GM12878 (cell line): ENCODE data around the gene TBC1D1. TPM values are rescaled to one million over a fixed set of nuclear protein-coding genes. Genes with fewer than 3 reads are reported as not detected.

ENCODE experiments used
- ATAC-seq: fragments of 200-7000 bp; cut with Tn5 transposase; 3 replicates; pipeline ENCODE4 v1.9.1; 2020; ENCODE audit warnings: mild to moderate bottlenecking, moderate library complexity
- BruUV-seq: library from RNA; stranded (reverse); fragments of 400-500 nt; replicated peaks from 2 replicates; lab custom pipeline; 2021; lab: Mats Ljungman, UMichigan
- CTCF ChIA-PET: fragments of 300-600 bp; sonication (Branson Sonifier 250); formaldehyde crosslinking; extraction: SDS; loops from one replicate; lab custom pipeline; 2021; ENCODE audit warnings: inconsistent platforms; lab: Yijun Ruan, JAX
- POLR2A ChIA-PET: fragments of 350-600 bp; formaldehyde crosslinking; extraction: SDS; loops from one replicate; lab custom pipeline; 2021; ENCODE audit warnings: inconsistent platforms; lab: Charles Lee
- RAD21 ChIA-PET: fragments of 300-600 bp; sonication (Branson Sonifier 250); formaldehyde crosslinking; loops from one replicate; lab custom pipeline; 2023; ENCODE audit warnings: antibody characterized with exemption; ENCODE audit not compliant: unreplicated experiment; lab: Charles Lee
- SMC1A ChIA-PET: fragments of 300-600 bp; sonication (Branson Sonifier 250); formaldehyde crosslinking; loops from one replicate; lab custom pipeline; 2023; ENCODE audit not compliant: unreplicated experiment, uncharacterized antibody; lab: Charles Lee
- DNase-seq: peaks from one replicate; pipeline ENCODE4 v3.0.0-alpha.2; 2011; ENCODE audit warnings: low read depth, low spot score
- FAIRE-seq: peaks from 3 replicates; lab custom pipeline; 2011; peaks lifted over from hg19 to GRCh38; lab: Jason Lieb, UNC
- H2AFZ ChIP-seq: 2 replicates; pipeline ENCODE4 v1.6.0; 2011; ENCODE audit warnings: low read depth, low read length, control low read depth; ENCODE audit not compliant: control insufficient read depth
- H3K27ac ChIP-seq: 2 replicates; pipeline ENCODE4 v1.5.1; 2011; ENCODE audit warnings: control low read depth; ENCODE audit not compliant: control insufficient read depth, insufficient read depth
- H3K27me3 ChIP-seq, 2 experiments: replicated peaks in 1 of 2; 2 replicates each; pipeline versions ENCODE4 v1.6.0 to v1.6.1; 2011; ENCODE audit warnings: low read length in 1 of 2; ENCODE audit not compliant: control insufficient read depth in 2 of 2, insufficient read depth in 2 of 2
- H3K36me3 ChIP-seq, 2 experiments: 2 replicates each; pipeline ENCODE4 v1.5.1; 2011; ENCODE audit warnings: low read length in 1 of 2; ENCODE audit not compliant: control insufficient read depth in 2 of 2, insufficient read depth in 2 of 2
- H3K4me1 ChIP-seq: 2 replicates; pipeline ENCODE4 v1.6.1; 2011; ENCODE audit warnings: mild to moderate bottlenecking, low read length, moderate library complexity, mixed read lengths; ENCODE audit not compliant: control insufficient read depth, insufficient read depth
- H3K4me2 ChIP-seq: 2 replicates; pipeline ENCODE4 v1.6.0; 2011; ENCODE audit warnings: control low read depth; ENCODE audit not compliant: control insufficient read depth, insufficient read depth
- H3K4me3 ChIP-seq: fragments of 200-600 bp; sonication (generic); 2 replicates; pipeline ENCODE4 v1.5.1; 2016
- H3K79me2 ChIP-seq: 2 replicates; pipeline ENCODE4 v1.6.0; 2011; ENCODE audit warnings: low read length; ENCODE audit not compliant: control insufficient read depth, insufficient read depth
- H3K9ac ChIP-seq: 2 replicates; pipeline ENCODE4 v1.8.0; 2011; ENCODE audit warnings: low read length, control low read depth, mixed read lengths; ENCODE audit not compliant: control insufficient read depth, insufficient read depth
- H3K9me3 ChIP-seq: replicated peaks from 3 replicates; pipeline ENCODE4 v1.5.1; 2011; ENCODE audit warnings: mild to moderate bottlenecking, low read length; ENCODE audit not compliant: control insufficient read depth, insufficient read depth
- H4K20me1 ChIP-seq: 2 replicates; pipeline ENCODE4 v1.6.0; 2011; ENCODE audit not compliant: control insufficient read depth, insufficient read depth
- ATF7 ChIP-seq: fragments of 450-650 bp; IDR thresholded peaks from 2 replicates; pipeline ENCODE4 v1.6.1; 2016; ENCODE audit warnings: low read depth, mild to moderate bottlenecking
- CEBPB ChIP-seq, 2 experiments: fragments of 150-350 bp in 1 of 2; IDR thresholded peaks; 2 replicates each; pipeline ENCODE4 v1.6.1; 2012 to 2014; ENCODE audit warnings: low read depth in 2 of 2, low read length in 2 of 2, borderline replicate concordance in 1 of 2, inconsistent platforms in 1 of 2
- CREB1 ChIP-seq: IDR thresholded peaks from 2 replicates; pipeline ENCODE4 v1.6.1; 2012; ENCODE audit warnings: low read depth, mild to moderate bottlenecking, inconsistent platforms
- ESRRA ChIP-seq: IDR thresholded peaks from 2 replicates; pipeline ENCODE4 v1.6.1; 2012; ENCODE audit warnings: mild to moderate bottlenecking, low read length, improper control_type of control experiment
- ETV6 ChIP-seq, 2 experiments: fragments of 450-650 bp in 1 of 2; IDR thresholded peaks in 1 of 2; conservative IDR thresholded peaks in 1 of 2; 2 replicates each; pipeline ENCODE4 v1.6.1; 2014; ENCODE audit warnings: antibody characterized with exemption in 1 of 2, borderline replicate concordance in 1 of 2, low read depth in 1 of 2, mild to moderate bottlenecking in 1 of 2, moderate library complexity in 1 of 2
- HCFC1 ChIP-seq: fragments of 150-350 bp; IDR thresholded peaks from 2 replicates; pipeline ENCODE4 v1.6.1; 2014; ENCODE audit warnings: low read length
- HDGF ChIP-seq: fragments of 450-650 bp; IDR thresholded peaks from 2 replicates; pipeline ENCODE4 v1.6.1; 2016; ENCODE audit warnings: antibody characterized with exemption
- KLF5 ChIP-seq: fragments of 450-650 bp; IDR thresholded peaks from 2 replicates; pipeline ENCODE4 v1.6.1; 2014; ENCODE audit warnings: mild to moderate bottlenecking; ENCODE audit not compliant: partially characterized antibody
- PML ChIP-seq: IDR thresholded peaks from 2 replicates; pipeline ENCODE4 v1.6.1; 2012; ENCODE audit warnings: low read length, inconsistent platforms
- POU2F2 ChIP-seq: IDR thresholded peaks from 3 replicates; pipeline ENCODE4 v1.6.1; 2011; ENCODE audit warnings: low read depth, mild to moderate bottlenecking, low read length, borderline replicate concordance
- SIN3A ChIP-seq: IDR thresholded peaks from 2 replicates; pipeline ENCODE4 v1.6.1; 2012; ENCODE audit warnings: low read depth, low read length, improper control_type of control experiment
- SP1 ChIP-seq: IDR thresholded peaks from one replicate; pipeline ENCODE4 v1.6.1; 2011; ENCODE audit warnings: low read depth, low read length
- ZNF207 ChIP-seq: fragments of 450-650 bp; IDR thresholded peaks from 2 replicates; pipeline ENCODE4 v1.6.1; 2014; ENCODE audit warnings: antibody characterized with exemption, mild to moderate bottlenecking, borderline replicate concordance
- WGBS: methylation state at CpG from one replicate; pipeline ENCODE4 v1.1.6; 2016; ENCODE audit warnings: low lambda C conversion rate; ENCODE audit not compliant: insufficient replicate concordance, insufficient coverage; ENCODE audit errors: missing lambda C conversion rate; 5-methylcytosine and 5-hydroxymethylcytosine counted together
- in situ Hi-C: fragments of 300-500 bp; cut with MboI; formaldehyde crosslinking; loops from 9 replicates; pipeline ENCODE4 v1.14.3; 2018; ENCODE audit warnings: mixed read lengths
- intact Hi-C: fragments of 100-400 bp; cut with micrococcal nuclease; formaldehyde crosslinking; loops from one replicate; pipeline ENCODE4 v1.14.2; 2022; ENCODE audit not compliant: unreplicated experiment
- polyA plus RNA-seq, 11 experiments: library from polyadenylated mRNA; depleted of rRNA in 4 of 11; unstranded in 6 of 11; stranded (reverse) in 5 of 11; fragments of >200 nt; fragmentation: Nextera tagmentation in 4 of 11; fragmentation: Illumina TruSeq in 1 of 11; extraction: Ambion mirVana in 4 of 11; extraction: Trizol in 1 of 11; gene quantifications; 1 replicate in 1 of 11; 2 replicates in 10 of 11; pipeline versions ENCODE4 v1.2.1 to v1.2.3, GENCODE V29; 2011 to 2016; ENCODE audit warnings: inconsistent platforms in 2 of 11, missing spikeins in 2 of 11, low read depth in 1 of 11
- total RNA-seq, 4 experiments: library from RNA; depleted of rRNA in 3 of 4; stranded (reverse); fragments of >200 nt in 3 of 4; fragmentation: Illumina TruSeq in 1 of 4; extraction: Trizol in 1 of 4; gene quantifications; 2 replicates each; pipeline versions ENCODE4 v1.2.1 to v1.2.3, GENCODE V29; 2013 to 2021
- TF ChIP-seq, protein P1 (sequence below): fragments of 450-650 bp; IDR thresholded peaks from 2 replicates; pipeline ENCODE4 v1.6.1; 2017; ENCODE audit warnings: mild to moderate bottlenecking
- TF ChIP-seq, protein P2 (sequence below): IDR thresholded peaks from 2 replicates; pipeline ENCODE4 v1.6.1; 2012; ENCODE audit warnings: improper control_type of control experiment, low read depth, low read length; ENCODE audit not compliant: insufficient replicate concordance

Gene TBC1D1
- total and polyA plus RNA-seq, 10 of the 15 experiments (the other 5 are each of a cell fraction or from before 2014, with no cell fraction given), result 5.3 to 102 (median 57.8) TPM

DNA sequence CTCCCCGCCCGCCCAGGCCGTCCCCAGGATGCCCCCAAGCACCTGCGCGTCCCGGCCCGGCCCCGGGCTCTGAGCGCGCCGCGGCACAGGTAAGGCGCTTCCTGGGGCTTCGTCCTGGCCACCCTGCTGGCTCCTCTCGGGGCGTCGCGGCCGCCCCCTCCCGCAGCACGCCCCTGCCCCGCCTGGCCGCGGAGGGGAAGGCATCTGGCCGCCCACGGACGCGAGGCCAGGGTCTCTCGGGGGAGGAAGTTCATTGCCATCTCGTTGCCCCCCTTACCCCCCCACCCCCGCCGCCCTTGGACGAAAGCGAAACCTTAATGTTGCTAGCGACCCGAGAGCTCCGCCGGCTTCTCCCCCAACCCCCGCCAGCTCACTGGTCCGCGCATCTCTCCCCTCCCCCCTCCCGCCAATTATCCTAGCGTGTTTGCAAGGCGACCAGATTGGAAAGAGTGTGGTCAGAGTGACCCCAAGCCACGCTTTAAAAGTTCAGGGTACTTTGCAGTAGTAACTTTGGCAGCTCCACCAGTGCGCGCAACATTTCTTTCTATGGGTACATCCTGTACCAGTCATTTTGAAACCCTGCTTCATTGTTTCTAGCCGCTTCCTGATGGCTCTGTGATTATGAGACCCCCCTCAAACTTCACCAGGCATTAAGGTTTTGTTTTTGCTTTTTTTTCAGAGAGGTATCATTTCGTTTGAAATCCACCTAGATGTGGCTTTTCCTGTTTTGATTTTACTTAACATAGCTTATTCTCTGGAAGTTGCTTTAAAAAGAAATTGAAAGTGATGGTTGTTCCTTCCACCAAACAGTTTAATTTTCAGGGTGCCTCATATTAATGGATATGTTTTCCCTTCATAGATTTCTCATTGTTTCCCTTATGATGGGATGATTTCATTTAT is 626 bp downstream of the TBC1D1 start:
- peak; percentile 79 for DNase-seq
- H2AFZ ChIP-seq, result peak overlapping the region; percentile 71
- FAIRE-seq, result peak; percentile 89
- ChIA-PET POLR2A (interaction anchor here (0.5 to 2.7 kb wide), 11 partner anchors 11 to 1982 kb away, joined by 3 to 14 read pairs (median 3); partner anchors contain the start of gene PGM2), CTCF (interaction anchor here (0.6 to 1.9 kb wide), 13 partner anchors 9 to 298 kb away, joined by 3 to 7 read pairs (median 4); partner anchors contain the start of genes PGM2 and RELL1), RAD21 (interaction anchor here (0.6 to 3.8 kb wide), 15 partner anchors 30 to 492 kb away, joined by 3 to 29 read pairs (median 3); partner anchors contain the start of gene PGM2), SMC1A (interaction anchor here (0.6 to 2.8 kb wide), 12 partner anchors 12 to 1617 kb away, joined by 3 to 12 read pairs (median 4); partner anchors contain the start of gene PGM2)
- peak overlapping the region; percentile 68 for H3K9ac ChIP-seq
- H3K9me3 ChIP-seq, result no peaks in the 10 kb centered on the region
- H3K27ac ChIP-seq, result peak overlapping the region; percentile 70
- peak; percentile 69 for ATAC-seq
- intact Hi-C loops, result loop anchor here (1.0 to 10.0 kb wide), 6 partner anchors 65 to 1649 kb away; partner anchors contain the start of genes ARAP2 and PGM2
- peak overlapping the region; percentile 82 for H3K4me2 ChIP-seq
- H3K27me3 ChIP-seq, result no peaks in the 10 kb centered on the region
- in situ Hi-C loops, result no loop called here
- WGBS, result 1% methylated on average over 29 of the region's 49 CpGs
- no TSS peak for BruUV-seq
- H3K36me3 ChIP-seq, result no peaks in the 10 kb centered on the region; a peak in 1 of 4 replicates
- H3K79me2 ChIP-seq, result peaks cover 21% of the 10 kb centered on the region
- H4K20me1 ChIP-seq, result no peaks in the 10 kb centered on the region
- peak overlapping the region; percentile 59 for H3K4me3 ChIP-seq
- H3K4me1 ChIP-seq, result peaks cover 18% of the 10 kb centered on the region
- no peak; the same call in 2 of the 3 replicates for TF ChIP-seq POU2F2
- no peak for TF ChIP-seq SP1
- peak; percentile 31; the same call in 1 of the 2 replicates for TF ChIP-seq CREB1
- TF ChIP-seq, protein P1, sequence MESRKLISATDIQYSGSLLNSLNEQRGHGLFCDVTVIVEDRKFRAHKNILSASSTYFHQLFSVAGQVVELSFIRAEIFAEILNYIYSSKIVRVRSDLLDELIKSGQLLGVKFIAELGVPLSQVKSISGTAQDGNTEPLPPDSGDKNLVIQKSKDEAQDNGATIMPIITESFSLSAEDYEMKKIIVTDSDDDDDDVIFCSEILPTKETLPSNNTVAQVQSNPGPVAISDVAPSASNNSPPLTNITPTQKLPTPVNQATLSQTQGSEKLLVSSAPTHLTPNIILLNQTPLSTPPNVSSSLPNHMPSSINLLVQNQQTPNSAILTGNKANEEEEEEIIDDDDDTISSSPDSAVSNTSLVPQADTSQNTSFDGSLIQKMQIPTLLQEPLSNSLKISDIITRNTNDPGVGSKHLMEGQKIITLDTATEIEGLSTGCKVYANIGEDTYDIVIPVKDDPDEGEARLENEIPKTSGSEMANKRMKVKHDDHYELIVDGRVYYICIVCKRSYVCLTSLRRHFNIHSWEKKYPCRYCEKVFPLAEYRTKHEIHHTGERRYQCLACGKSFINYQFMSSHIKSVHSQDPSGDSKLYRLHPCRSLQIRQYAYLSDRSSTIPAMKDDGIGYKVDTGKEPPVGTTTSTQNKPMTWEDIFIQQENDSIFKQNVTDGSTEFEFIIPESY, result no peak
- TF ChIP-seq ETV6 (conservative IDR thresholded peaks at IDR 0.05 in 1 of 2, IDR thresholded peaks at IDR 0.05 in 1 of 2; ENCODE audit: borderline replicate concordance in 1 of 2, low read depth in 1 of 2), result peak in 1 of 2 experiments; percentile 88; a peak in 2 of 4 replicates
- TF ChIP-seq, protein P2, sequence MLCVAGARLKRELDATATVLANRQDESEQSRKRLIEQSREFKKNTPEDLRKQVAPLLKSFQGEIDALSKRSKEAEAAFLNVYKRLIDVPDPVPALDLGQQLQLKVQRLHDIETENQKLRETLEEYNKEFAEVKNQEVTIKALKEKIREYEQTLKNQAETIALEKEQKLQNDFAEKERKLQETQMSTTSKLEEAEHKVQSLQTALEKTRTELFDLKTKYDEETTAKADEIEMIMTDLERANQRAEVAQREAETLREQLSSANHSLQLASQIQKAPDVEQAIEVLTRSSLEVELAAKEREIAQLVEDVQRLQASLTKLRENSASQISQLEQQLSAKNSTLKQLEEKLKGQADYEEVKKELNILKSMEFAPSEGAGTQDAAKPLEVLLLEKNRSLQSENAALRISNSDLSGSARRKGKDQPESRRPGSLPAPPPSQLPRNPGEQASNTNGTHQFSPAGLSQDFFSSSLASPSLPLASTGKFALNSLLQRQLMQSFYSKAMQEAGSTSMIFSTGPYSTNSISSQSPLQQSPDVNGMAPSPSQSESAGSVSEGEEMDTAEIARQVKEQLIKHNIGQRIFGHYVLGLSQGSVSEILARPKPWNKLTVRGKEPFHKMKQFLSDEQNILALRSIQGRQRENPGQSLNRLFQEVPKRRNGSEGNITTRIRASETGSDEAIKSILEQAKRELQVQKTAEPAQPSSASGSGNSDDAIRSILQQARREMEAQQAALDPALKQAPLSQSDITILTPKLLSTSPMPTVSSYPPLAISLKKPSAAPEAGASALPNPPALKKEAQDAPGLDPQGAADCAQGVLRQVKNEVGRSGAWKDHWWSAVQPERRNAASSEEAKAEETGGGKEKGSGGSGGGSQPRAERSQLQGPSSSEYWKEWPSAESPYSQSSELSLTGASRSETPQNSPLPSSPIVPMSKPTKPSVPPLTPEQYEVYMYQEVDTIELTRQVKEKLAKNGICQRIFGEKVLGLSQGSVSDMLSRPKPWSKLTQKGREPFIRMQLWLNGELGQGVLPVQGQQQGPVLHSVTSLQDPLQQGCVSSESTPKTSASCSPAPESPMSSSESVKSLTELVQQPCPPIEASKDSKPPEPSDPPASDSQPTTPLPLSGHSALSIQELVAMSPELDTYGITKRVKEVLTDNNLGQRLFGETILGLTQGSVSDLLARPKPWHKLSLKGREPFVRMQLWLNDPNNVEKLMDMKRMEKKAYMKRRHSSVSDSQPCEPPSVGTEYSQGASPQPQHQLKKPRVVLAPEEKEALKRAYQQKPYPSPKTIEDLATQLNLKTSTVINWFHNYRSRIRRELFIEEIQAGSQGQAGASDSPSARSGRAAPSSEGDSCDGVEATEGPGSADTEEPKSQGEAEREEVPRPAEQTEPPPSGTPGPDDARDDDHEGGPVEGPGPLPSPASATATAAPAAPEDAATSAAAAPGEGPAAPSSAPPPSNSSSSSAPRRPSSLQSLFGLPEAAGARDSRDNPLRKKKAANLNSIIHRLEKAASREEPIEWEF, result no peak
- TF ChIP-seq CEBPB (IDR thresholded peaks at IDR 0.05; ENCODE audit: borderline replicate concordance in 1 of 2, low read depth in 2 of 2, low read length in 2 of 2), result 0 out of 4 replicates have a peak, but pooled peaks of 1 of the 2 experiments have one; percentile 32
- TF ChIP-seq ATF7, result peak; percentile 71
- no peak for TF ChIP-seq SIN3A
- TF ChIP-seq HCFC1, result no peak
- no peak for TF ChIP-seq ZNF207
- TF ChIP-seq ESRRA, result no peak
- TF ChIP-seq KLF5, result no peak
- no peak for TF ChIP-seq HDGF
- TF ChIP-seq PML, result 0 out of 2 replicates have a peak, but pooled peaks have one; percentile 43
